Liver (tissue), 9 donors: Measurements from ENCODE around the gene MRPL24. TPM values are rescaled to one million over a fixed set of nuclear protein-coding genes. Genes with fewer than 3 reads are reported as not detected.
"Not testable (repeated sequence)": the region's sequence is repeated elsewhere in the genome, so short reads cannot be mapped to it uniquely, and the experiment has no call there.

Experiments
- DNase-seq: peaks from one replicate; pipeline ENCODE4 v3.0.0-alpha.2; 2017; ENCODE audit warnings: low spot score
- H3K27ac ChIP-seq, 2 donors: one replicate each; pipeline ENCODE4 v1.7.0; 2013; ENCODE audit warnings: inconsistent platforms in 2 of 2, low read length in 2 of 2, control low read depth in 1 of 2, low read depth in 1 of 2, mild to moderate bottlenecking in 1 of 2
- H3K27me3 ChIP-seq, 4 donors: one replicate each; pipeline versions ENCODE4 v1.6.1 to v1.7.0; 2013; ENCODE audit warnings: low read length in 3 of 4, inconsistent platforms in 1 of 4, mild to moderate bottlenecking in 1 of 4, moderate library complexity in 1 of 4; ENCODE audit not compliant: control insufficient read depth in 4 of 4, insufficient read depth in 4 of 4
- H3K36me3 ChIP-seq, 4 donors: one replicate each; pipeline versions ENCODE4 v1.6.1 to v1.7.0; 2013; ENCODE audit warnings: low read length in 3 of 4, mild to moderate bottlenecking in 3 of 4, low read depth in 1 of 4, moderate library complexity in 1 of 4; ENCODE audit not compliant: control insufficient read depth in 4 of 4, insufficient read depth in 3 of 4
- H3K4me1 ChIP-seq, 4 donors: one replicate each; pipeline versions ENCODE4 v1.6.1 to v1.7.0; 2013; ENCODE audit warnings: low read length in 3 of 4, mild to moderate bottlenecking in 3 of 4, moderate library complexity in 1 of 4; ENCODE audit not compliant: control insufficient read depth in 4 of 4, insufficient read depth in 4 of 4
- H3K4me3 ChIP-seq, 3 donors: one replicate each; pipeline versions ENCODE4 v1.6.1 to v1.7.0; 2013; ENCODE audit warnings: low read length in 3 of 3, control low read depth in 1 of 3, low read depth in 1 of 3, mild to moderate bottlenecking in 1 of 3
- H3K9ac ChIP-seq, 2 donors: one replicate each; pipeline ENCODE4 v1.7.0; 2013; ENCODE audit warnings: low read length in 2 of 2, mild to moderate bottlenecking in 2 of 2, moderate library complexity in 2 of 2, control low read depth in 1 of 2, low read depth in 1 of 2
- H3K9me3 ChIP-seq, 4 donors: one replicate each; pipeline versions ENCODE4 v1.6.1 to v1.7.0; 2013; ENCODE audit warnings: low read length in 3 of 4; ENCODE audit not compliant: control insufficient read depth in 4 of 4
- ATF3 ChIP-seq: IDR thresholded peaks from 2 replicates; pipeline ENCODE4 v1.6.1; 2016; ENCODE audit warnings: antibody characterized with exemption
- CTCF ChIP-seq: fragments of 150-350 bp; IDR thresholded peaks from 2 replicates; pipeline ENCODE4 v1.5.1; 2017; ENCODE audit warnings: improper control_type of control experiment, low read depth, low read length; ENCODE audit not compliant: missing input control
- FOXA1 ChIP-seq: IDR thresholded peaks from 2 replicates; pipeline ENCODE4 v1.6.1; 2016; ENCODE audit warnings: antibody characterized with exemption
- HNF4A ChIP-seq, 2 donors: conservative IDR thresholded peaks; 2 replicates each; pipeline ENCODE4 v1.6.1; 2016; ENCODE audit warnings: antibody characterized with exemption in 2 of 2, mild to moderate bottlenecking in 2 of 2
- TAF1 ChIP-seq: conservative IDR thresholded peaks from 2 replicates; pipeline ENCODE4 v1.6.1; 2016; ENCODE audit warnings: antibody characterized with exemption, mild to moderate bottlenecking
- ZBTB33 ChIP-seq: IDR thresholded peaks from 2 replicates; pipeline ENCODE4 v1.6.1; 2016; ENCODE audit warnings: antibody characterized with exemption
- WGBS: extraction: QIAGEN DNeasy Blood & Tissue Kit; methylation state at CpG from one replicate; pipeline ENCODE4 v1.1.7; 2013; 5-methylcytosine and 5-hydroxymethylcytosine counted together
- polyA plus RNA-seq, 2 donors: library from polyadenylated mRNA; stranded (reverse) in 1 of 2; unstranded in 1 of 2; fragments of 200-250 nt in 1 of 2; fragments of >200 nt in 1 of 2; fragmentation: Nextera tagmentation in 1 of 2; extraction: Ambion mirVana in 1 of 2; gene quantifications; one replicate each; pipeline versions ENCODE4 v1.2.1 to v1.2.3, GENCODE V29; 2013 to 2015
- total RNA-seq, 2 donors: library from RNA; depleted of rRNA; stranded (reverse); fragments of >200 nt; gene quantifications; one replicate each; pipeline ENCODE4 v1.2.3, GENCODE V29; 2014
- donor health status: healthy.
- donor health status: healthy.
- donor health status: healthy.
- donor health status: healthy.
- donor health status: healthy.

MRPL24 gene
- total and polyA plus RNA-seq, 4 donors, result 26.2 to 123 (median 61.1) TPM

- WGBS, result 7% methylated on average over 14 of the region's 14 CpGs
- DNase-seq, result no peak
- Histone ChIP-seq H3K9me3 (no peaks in the 10 kb centered on the region), H3K36me3 (peaks cover 0 to 4% (median under 1%) of the 10 kb centered on the region in 4 donors), H3K4me1 (peaks cover 3 to 28% (median 26%) of the 10 kb centered on the region in 4 donors), H3K4me3 (peak overlapping the region; percentile 57 to 91 (median 76)), H3K9ac (peak overlapping the region; percentile 78 to 96), H3K27me3 (no peaks in the 10 kb centered on the region), H3K27ac (peak overlapping the region; percentile 76 to 87)
- TF ChIP-seq ZBTB33 (no peak), CTCF (no peak), TAF1 (peak; percentile 3), HNF4A (conservative IDR thresholded peaks at IDR 0.05) (no peak)
Observed at GRCh38 chr1:156766298-156767100, 25.6 kb upstream of the MRPL24 start.

- no peak for DNase-seq
- no peaks in the 10 kb centered on the region for H3K27me3 ChIP-seq
- H3K4me3 ChIP-seq, result peak overlapping the region in 1 of 3 donors; percentile 76
- no peak overlapping the region for H3K27ac ChIP-seq
- no peaks in the 10 kb centered on the region for H3K36me3 ChIP-seq
- WGBS, result 90% methylated on average over 5 of the region's 5 CpGs
- H3K9me3 ChIP-seq, result no peaks in the 10 kb centered on the region
- H3K9ac ChIP-seq, result no peak overlapping the region
- H3K4me1 ChIP-seq, result peaks cover 3 to 28% (median 25%) of the 10 kb centered on the region in 4 donors
- no peak for TF ChIP-seq TAF1
- no peak for TF ChIP-seq HNF4A (conservative IDR thresholded peaks at IDR 0.05)
- TF ChIP-seq FOXA1, result no peak
Observed at GRCh38 chr1:156765666-156766065, 24.8 kb upstream of the MRPL24 start.

GRCh38 chr1:156765136-156765535 is 24.2 kb upstream of the MRPL24 start:
- not testable (repeated sequence) for H3K27me3 ChIP-seq, H3K36me3 ChIP-seq, H3K27ac ChIP-seq, H3K9ac ChIP-seq, H3K4me3 ChIP-seq, H3K9me3 ChIP-seq, DNase-seq
- WGBS, result 97% methylated on average over 15 of the region's 15 CpGs
- H3K4me1 ChIP-seq, result peaks cover 3 to 28% (median 25%) of the 10 kb centered on the region in 4 donors

DNA sequence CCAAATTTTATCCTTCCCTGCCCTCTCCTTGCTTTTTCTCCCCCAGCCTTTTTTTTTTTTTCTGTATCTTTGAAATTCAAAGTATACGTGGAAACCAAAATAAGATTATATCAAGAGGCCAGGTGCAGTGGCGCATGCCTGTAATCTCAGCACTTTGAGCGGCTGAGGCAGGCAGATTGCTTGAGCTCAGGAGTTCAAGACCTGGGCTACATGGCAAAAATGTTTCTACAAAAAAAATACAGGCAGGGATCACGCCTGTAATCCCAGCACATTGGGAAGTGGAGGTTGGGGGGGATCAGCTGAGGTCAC is 19.9 kb upstream of the MRPL24 start:
- peaks cover 0 to 2% (median under 1%) of the 10 kb centered on the region in 4 donors for H3K4me1 ChIP-seq
- no peaks in the 10 kb centered on the region for H3K9me3 ChIP-seq
- no peaks in the 10 kb centered on the region for H3K36me3 ChIP-seq
- H3K27me3 ChIP-seq, result no peaks in the 10 kb centered on the region
- no peak overlapping the region for H3K27ac ChIP-seq
- no peak for TF ChIP-seq ATF3
- WGBS, result 87% methylated on average over 4 of the region's 4 CpGs
- no peak overlapping the region for H3K9ac ChIP-seq
- DNase-seq, result no peak
- H3K4me3 ChIP-seq, result no peak overlapping the region
